ENCODE data around the gene AGXT. TPM values are rescaled to one million over a fixed set of nuclear protein-coding genes. Genes with fewer than 3 reads are reported as not detected.

AGXT gene
- total and polyA plus RNA-seq, 4 donors = 0.05 to 0.61 (median 0.16) TPM; not detected in 1

GRCh38 chr2:240834377-240834975, 34.1 kb upstream of the AGXT start:
- H3K9ac ChIP-seq (ENCODE audit: insufficient read depth in 1 of 2, low read length in 2 of 2) = no peak overlapping the region
- no peaks in the 10 kb centered on the region for H3K36me3 ChIP-seq (ENCODE audit: control insufficient read depth in 4 of 4, insufficient read depth in 4 of 4, low read length in 4 of 4)
- H3K4me3 ChIP-seq = no peak overlapping the region
- DNase-seq = no peak
- no peak for TF ChIP-seq CTCF (IDR thresholded peaks at IDR 0.05; ENCODE audit: control extremely low read depth, extremely low read depth)
- no peak overlapping the region for H3K27ac ChIP-seq (ENCODE audit: low read depth in 1 of 2, low read length in 1 of 2)
- 83 to 88% methylated on average over 6 of the region's 6 CpGs for WGBS, 2 donors
- peaks cover 0 to 24% (median 20%) of the 10 kb centered on the region in 3 donors for H3K27me3 ChIP-seq (ENCODE audit: control insufficient read depth in 3 of 3, insufficient read depth in 3 of 3, low read length in 2 of 3)
- ATAC-seq (ENCODE audit: insufficient read depth, low FRiP score) = no peak
- peaks cover 0 to 18% (median 4%) of the 10 kb centered on the region in 5 donors for H3K4me1 ChIP-seq (ENCODE audit: control insufficient read depth in 5 of 5, insufficient read depth in 5 of 5, low read length in 5 of 5)
- no peaks in the 10 kb centered on the region for H3K9me3 ChIP-seq (ENCODE audit: control insufficient read depth in 4 of 4, insufficient read depth in 3 of 4, low read length in 3 of 4)

GRCh38 chr2:240835528-240835927, 33.1 kb upstream of the AGXT start:
- 74 to 85% methylated on average over 9 of the region's 9 CpGs for WGBS, 2 donors
- H3K36me3 ChIP-seq (ENCODE audit: control insufficient read depth in 4 of 4, insufficient read depth in 4 of 4, low read length in 4 of 4) = no peaks in the 10 kb centered on the region
- no peak for TF ChIP-seq CTCF (IDR thresholded peaks at IDR 0.05; ENCODE audit: control extremely low read depth, extremely low read depth)
- peaks cover 0 to 15% (median 12%) of the 10 kb centered on the region in 3 donors for H3K27me3 ChIP-seq (ENCODE audit: control insufficient read depth in 3 of 3, insufficient read depth in 3 of 3, low read length in 2 of 3)
- no peak overlapping the region for H3K4me3 ChIP-seq
- DNase-seq = no peak
- peaks cover 0 to 18% (median 4%) of the 10 kb centered on the region in 5 donors for H3K4me1 ChIP-seq (ENCODE audit: control insufficient read depth in 5 of 5, insufficient read depth in 5 of 5, low read length in 5 of 5)
- no peak overlapping the region for H3K9ac ChIP-seq (ENCODE audit: insufficient read depth in 1 of 2, low read length in 2 of 2)
- H3K9me3 ChIP-seq (ENCODE audit: control insufficient read depth in 4 of 4, insufficient read depth in 3 of 4, low read length in 3 of 4) = no peaks in the 10 kb centered on the region
- H3K27ac ChIP-seq (ENCODE audit: low read depth in 1 of 2, low read length in 1 of 2) = no peak overlapping the region
- ATAC-seq (ENCODE audit: insufficient read depth, low FRiP score) = no peak

DNA sequence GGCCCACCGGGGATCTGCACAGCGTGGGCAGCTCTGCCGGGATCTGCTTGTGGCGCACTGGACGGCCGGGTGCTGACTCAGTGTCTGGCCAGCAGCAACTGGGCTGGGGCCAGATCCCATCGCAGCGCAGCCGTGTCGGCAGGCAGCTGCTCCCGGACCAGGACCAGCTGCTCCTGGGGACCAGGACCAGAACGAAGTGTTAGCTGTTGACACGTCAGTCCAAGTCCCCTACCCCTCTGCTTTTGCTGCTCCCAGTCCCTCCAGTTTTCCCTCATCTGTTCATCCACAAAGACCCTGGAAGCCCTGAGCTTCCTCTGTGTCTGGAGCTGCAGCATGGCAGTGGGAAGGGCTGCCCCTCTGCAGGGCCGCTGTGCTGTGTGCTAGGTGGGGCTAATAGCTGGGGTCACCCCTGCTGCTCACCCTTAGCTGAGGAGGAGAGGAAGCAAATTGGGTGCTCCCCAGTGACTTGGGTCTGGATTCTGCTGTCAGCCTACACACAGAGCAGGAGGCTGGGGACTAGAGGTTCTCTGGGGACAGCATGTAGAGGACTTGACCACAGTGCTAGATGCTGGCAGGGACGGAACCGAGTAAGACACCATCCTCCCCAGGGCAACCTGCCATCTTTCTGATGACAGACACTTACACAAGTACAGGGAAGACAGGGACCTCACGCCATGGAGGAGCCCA, 31.7 kb upstream of the AGXT start:
- DNase-seq (peak; percentile 79 to 90 (median 84)), ATAC-seq (ENCODE audit: insufficient read depth, low FRiP score) (no peak)
- TF ChIP-seq CTCF (IDR thresholded peaks at IDR 0.05; ENCODE audit: control extremely low read depth, extremely low read depth) = no peak
- H3K4me1 ChIP-seq (ENCODE audit: control insufficient read depth in 5 of 5, insufficient read depth in 5 of 5, low read length in 5 of 5) = peaks cover 0 to 18% (median 4%) of the 10 kb centered on the region in 5 donors
- peaks cover 0 to under 1% (median under 1%) of the 10 kb centered on the region in 3 donors for H3K27me3 ChIP-seq (ENCODE audit: control insufficient read depth in 3 of 3, insufficient read depth in 3 of 3, low read length in 2 of 3)
- no peaks in the 10 kb centered on the region for H3K9me3 ChIP-seq (ENCODE audit: control insufficient read depth in 4 of 4, insufficient read depth in 3 of 4, low read length in 3 of 4)
- no peak overlapping the region for H3K9ac ChIP-seq (ENCODE audit: insufficient read depth in 1 of 2, low read length in 2 of 2)
- H3K27ac ChIP-seq (ENCODE audit: low read depth in 1 of 2, low read length in 1 of 2) = no peak overlapping the region
- 70 to 83% methylated on average over 17 of the region's 17 CpGs for WGBS, 2 donors
- no peaks in the 10 kb centered on the region for H3K36me3 ChIP-seq (ENCODE audit: control insufficient read depth in 4 of 4, insufficient read depth in 4 of 4, low read length in 4 of 4)
- H3K4me3 ChIP-seq = no peak overlapping the region

All from lung (tissue), 12 donors.